NB4 (cell line): Measurements from ENCODE around the gene PRKAR1B.

Experiments
- CTCF ChIP-seq: IDR thresholded peaks from one replicate; pipeline ENCODE4 v1.5.1; 2012; ENCODE audit warnings: low read depth, low read length
- MAX ChIP-seq: IDR thresholded peaks from 2 replicates; pipeline ENCODE4 v1.6.1; 2011; ENCODE audit warnings: low read depth, low read length
- MYC ChIP-seq: IDR thresholded peaks from 2 replicates; pipeline ENCODE4 v1.6.1; 2011; ENCODE audit warnings: low read depth, low read length
- POLR2A ChIP-seq: IDR thresholded peaks from 2 replicates; pipeline ENCODE4 v1.6.1; 2011; ENCODE audit warnings: mild to moderate bottlenecking; ENCODE audit not compliant: insufficient read length; ENCODE audit errors: extremely low read depth

- TF ChIP-seq CTCF: no peak
- TF ChIP-seq MYC: no peak
- no peak for TF ChIP-seq POLR2A
- no peak for TF ChIP-seq MAX
Measured at GRCh38 chr7:575425-576366, 151.4 kb downstream of the PRKAR1B start.
